Pulmonary artery endothelial cell (primary cell): ENCODE results near the gene RETREG1. TPM values are rescaled to one million over a fixed set of nuclear protein-coding genes. Genes with fewer than 3 reads are reported as not detected.

ENCODE experiments used
- DNase-seq: peaks from one replicate; pipeline ENCODE4 v3.0.0-alpha.2; 2011; ENCODE audit warnings: low read depth, low spot score
- total RNA-seq: library from RNA; depleted of rRNA; stranded (reverse); fragments of >200 nt; gene quantifications from 2 replicates; pipeline ENCODE4 v1.2.3, GENCODE V29; 2014

Gene RETREG1
- total RNA-seq, 1 donor from 2014 or later: 0.07 TPM

- no peak for DNase-seq
Measured at GRCh38 chr5:16528382-16529110, 88.3 kb downstream of the RETREG1 start.

- DNase-seq: no peak
Measured at GRCh38 chr5:16525651-16526050, 91.1 kb downstream of the RETREG1 start.

GRCh38 chr5:16524286-16524685 lies 92.5 kb downstream of the RETREG1 start:
- DNase-seq: no peak

GRCh38 chr5:16521521-16522483 lies 95.0 kb downstream of the RETREG1 start:
- no peak for DNase-seq

GRCh38 chr5:16520841-16521240 lies 96.0 kb downstream of the RETREG1 start:
- DNase-seq: no peak

- no peak for DNase-seq
Measured at GRCh38 chr5:16519435-16519834, 97.4 kb downstream of the RETREG1 start.

GRCh38 chr5:16518606-16519005 lies 98.2 kb downstream of the RETREG1 start:
- DNase-seq: no peak

- DNase-seq: no peak
Measured at GRCh38 chr5:16515532-16515931, 101.3 kb downstream of the RETREG1 start.

GRCh38 chr5:16510098-16510497 lies 106.7 kb downstream of the RETREG1 start:
- no peak for DNase-seq

GRCh38 chr5:16508730-16509531 lies 107.9 kb downstream of the RETREG1 start:
- no peak for DNase-seq

GRCh38 chr5:16507716-16508115 lies 109.1 kb downstream of the RETREG1 start:
- DNase-seq: no peak

- DNase-seq: no peak
Measured at GRCh38 chr5:16505904-16506303, 110.9 kb downstream of the RETREG1 start.

GRCh38 chr5:16505140-16505891 lies 111.5 kb downstream of the RETREG1 start:
- no peak for DNase-seq

- no peak for DNase-seq
Measured at GRCh38 chr5:16504571-16504970, 112.2 kb downstream of the RETREG1 start.

GRCh38 chr5:16502866-16503265 lies 113.9 kb downstream of the RETREG1 start:
- DNase-seq: no peak

GRCh38 chr5:16500024-16500423 lies 116.8 kb downstream of the RETREG1 start:
- DNase-seq: no peak

GRCh38 chr5:16497546-16497945 lies 119.3 kb downstream of the RETREG1 start:
- DNase-seq: no peak

- no peak for DNase-seq
Measured at GRCh38 chr5:16493261-16493660, 123.5 kb downstream of the RETREG1 start.

GRCh38 chr5:16492398-16493140 lies 124.2 kb downstream of the RETREG1 start:
- DNase-seq: no peak

GRCh38 chr5:16490911-16491310 lies 125.9 kb downstream of the RETREG1 start:
- DNase-seq: no peak
